PC-3 (cell line): ENCODE measurements around the gene ZNF548. TPM values are rescaled to one million over a fixed set of nuclear protein-coding genes. Genes with fewer than 3 reads are reported as not detected.

Source experiments
- ATAC-seq: fragments of 200-7000 bp; cut with Tn5 transposase; 2 replicates; pipeline ENCODE4 v1.9.1; 2020; ENCODE audit warnings: mild to moderate bottlenecking, moderate library complexity
- Bru-seq: library from RNA; stranded (reverse); fragments of 400-500 nt; gene quantifications from one replicate; lab custom pipeline; 2021; lab: Mats Ljungman, UMichigan
- BruChase-seq, 2 experiments: library from RNA; stranded (reverse); fragments of 400-500 nt; gene quantifications; one replicate each; lab custom pipeline; 2021; lab: Mats Ljungman, UMichigan
- BruUV-seq: library from RNA; stranded (reverse); fragments of 400-500 nt; replicated peaks from 2 replicates; lab custom pipeline; 2021; lab: Mats Ljungman, UMichigan
- CTCF ChIA-PET: fragments of 300-600 bp; sonication (Branson Sonifier 250); formaldehyde crosslinking; loops from one replicate; lab custom pipeline; 2022; ENCODE audit warnings: antibody characterized with exemption; lab: Charles Lee
- POLR2A ChIA-PET: fragments of 300-600 bp; sonication (Branson Sonifier 250); formaldehyde crosslinking; loops from one replicate; lab custom pipeline; 2022; ENCODE audit warnings: antibody characterized with exemption; ENCODE audit not compliant: unreplicated experiment; lab: Charles Lee
- DNase-seq: peaks from one replicate; pipeline ENCODE4 v3.0.0-alpha.2; 2015
- H2AFZ ChIP-seq: fragments of 300-600 bp; sonication (generic); 2 replicates; pipeline ENCODE4 v1.6.0; 2016; ENCODE audit warnings: antibody characterized with exemption, low read length
- H3F3A ChIP-seq: fragments of 300-600 bp; sonication (generic); one replicate; pipeline ENCODE4 v1.6.0; 2017; ENCODE audit warnings: antibody characterized with exemption, low read length, control low read depth, mild to moderate bottlenecking; ENCODE audit not compliant: unreplicated experiment
- H3K27ac ChIP-seq: fragments of 300-600 bp; sonication (generic); 2 replicates; pipeline ENCODE4 v1.5.1; 2016; ENCODE audit warnings: mild to moderate bottlenecking, low read length
- H3K27me3 ChIP-seq: fragments of 300-600 bp; sonication (generic); 2 replicates; pipeline ENCODE4 v1.6.1; 2016; ENCODE audit warnings: low read length, mixed read lengths
- H3K36me3 ChIP-seq: fragments of 300-600 bp; sonication (generic); 2 replicates; pipeline ENCODE4 v1.6.1; 2016; ENCODE audit warnings: low read depth, mixed run types, low read length, mixed read lengths
- H3K4me1 ChIP-seq: fragments of 300-600 bp; sonication (generic); 2 replicates; pipeline ENCODE4 v1.5.1; 2016; ENCODE audit warnings: low read length; ENCODE audit not compliant: insufficient read depth
- H3K4me2 ChIP-seq: fragments of 300-600 bp; sonication (generic); 2 replicates; pipeline ENCODE4 v1.6.0; 2016; ENCODE audit warnings: low read length
- H3K4me3 ChIP-seq: fragments of 300-600 bp; sonication (generic); 2 replicates; pipeline ENCODE4 v1.5.1; 2016; ENCODE audit warnings: mild to moderate bottlenecking, low read length, mixed read lengths
- H3K79me2 ChIP-seq: fragments of 300-600 bp; sonication (generic); 2 replicates; pipeline ENCODE4 v1.6.1; 2017; ENCODE audit warnings: low read length, mixed read lengths
- H3K9ac ChIP-seq: fragments of 300-600 bp; sonication (generic); 2 replicates; pipeline ENCODE4 v1.6.0; 2016; ENCODE audit warnings: mild to moderate bottlenecking, low read length
- H3K9me2 ChIP-seq: fragments of 300-600 bp; sonication (generic); replicated peaks from 2 replicates; pipeline ENCODE4 v1.6.1; 2016; ENCODE audit warnings: mixed run types, low read length, mixed read lengths
- H3K9me3 ChIP-seq: fragments of 300-600 bp; sonication (generic); 2 replicates; pipeline ENCODE4 v1.6.1; 2016; ENCODE audit warnings: low read length, mixed read lengths
- H4K20me1 ChIP-seq: fragments of 300-600 bp; sonication (generic); 2 replicates; pipeline ENCODE4 v1.6.1; 2016; ENCODE audit warnings: low read length, mixed read lengths
- CTCF ChIP-seq: fragments of 300-600 bp; sonication (generic); conservative IDR thresholded peaks from 2 replicates; pipeline ENCODE4 v1.5.1; 2017; ENCODE audit warnings: antibody characterized with exemption, low read depth, mild to moderate bottlenecking, low read length
- EZH2 ChIP-seq: fragments of 300-600 bp; sonication (generic); IDR thresholded peaks from one replicate; pipeline ENCODE4 v1.6.1; 2017; ENCODE audit warnings: antibody characterized with exemption, mild to moderate bottlenecking, low read length; ENCODE audit not compliant: unreplicated experiment
- EZH2phosphoT487 ChIP-seq: fragments of 300-600 bp; sonication (generic); IDR thresholded peaks from 2 replicates; pipeline ENCODE4 v1.6.1; 2018; ENCODE audit warnings: mild to moderate bottlenecking, antibody characterized with exemption, low read length, borderline replicate concordance
- intact Hi-C: fragments of 100-400 bp; cut with micrococcal nuclease; formaldehyde crosslinking; loops from 2 replicates; pipeline ENCODE4 v1.9.0; 2023
- long read RNA-seq: library from polyadenylated mRNA; unstranded; transcript quantifications from one replicate; pipeline ENCODE4 v2.0.0, GENCODE V29; 2021; ENCODE audit not compliant: unreplicated experiment
- total RNA-seq: library from RNA; depleted of rRNA; stranded (reverse); fragments of >200 nt; gene quantifications from 2 replicates; pipeline ENCODE4 v1.2.3, GENCODE V29; 2014; rRNA removed

The ZNF548 gene
- total RNA-seq, result 14.4 and 21.8 TPM in 2 replicates
- Bru-seq, nascent RNA, result percentile 80 among the genes with signal in this experiment
- percentile 92 among the genes with signal in this experiment for BruChase-seq, experiment 1, labeled RNA remaining after a 6-hour chase
- BruChase-seq, experiment 2, labeled RNA remaining after a 2-hour chase, result percentile 98 among the genes with signal in this experiment
- long read RNA-seq, transcript ZNF548-201 (4 exons, 2,115 nt), result major isoform, 35 of 41 reads
- long read RNA-seq, partial matches to known transcripts, result 1 of 41 reads
- long read RNA-seq, other reads (novel, unspliced or antisense), result 2 of 41 reads

- intact Hi-C loops, result loop anchor here (1.0 kb wide), 1 partner anchor 21 kb away; the partner anchor contains the start of gene ZNF17
- BruUV-seq, result TSS peak; percentile 69
- Histone ChIP-seq H3K27me3 (no peaks in the 10 kb centered on the region), H3K4me2 (peak within 1 kb of the TSS; percentile 91), H3K9ac (peak within 1 kb of the TSS; percentile 79), H3K4me3 (peak within 1 kb of the TSS; percentile 82), H3K27ac (peak within 1 kb of the TSS; percentile 38), H4K20me1 (no peaks in the 10 kb centered on the region), H2AFZ (peak within 1 kb of the TSS; percentile 80), H3K4me1 (peaks cover 18% of the 10 kb centered on the region), H3K36me3 (peaks cover 29% of the 10 kb centered on the region), H3F3A (no peaks in the 10 kb centered on the region), H3K79me2 (peaks cover 51% of the 10 kb centered on the region), H3K9me3 (peaks cover 5% of the 10 kb centered on the region), H3K9me2 (no peaks in the 10 kb centered on the region)
- peak; percentile 98 for DNase-seq
- ChIA-PET CTCF (no interaction called here), POLR2A (interaction anchor here (0.5 kb wide), 2 partner anchors 149 to 974 kb away, joined by 3 read pairs; partner anchors contain the start of gene ZNF805)
- peak; percentile 99 for ATAC-seq
- TF ChIP-seq EZH2 (no peak), CTCF (peak; percentile 25; the same call in 1 of the 2 replicates)
Measured at GRCh38 chr19:57389730-57390598, at the start of gene ZNF548. Gene ZNF548 (plus strand): TSS chr19:57389854. CDS start chr19:57390100, 246 bp downstream.

- no peaks in the 10 kb centered on the region for H3K79me2 ChIP-seq
- H3K9ac ChIP-seq, result no peak overlapping the region
- no peak overlapping the region for H3K27ac ChIP-seq
- H3F3A ChIP-seq, result no peaks in the 10 kb centered on the region
- no peak overlapping the region for H3K4me3 ChIP-seq
- POLR2A ChIA-PET, result no interaction called here
- no peak overlapping the region for H3K4me2 ChIP-seq
- no peaks in the 10 kb centered on the region for H3K4me1 ChIP-seq
- intact Hi-C loops, result no loop called here
- DNase-seq (no peak), ATAC-seq (no peak)
- no TSS peak for BruUV-seq
- no peak overlapping the region for H2AFZ ChIP-seq
- CTCF ChIA-PET, result no interaction called here
- TF ChIP-seq EZH2phosphoT487, result no peak
- TF ChIP-seq EZH2, result no peak
- TF ChIP-seq CTCF, result no peak
- H3K27me3 ChIP-seq, result no peaks in the 10 kb centered on the region
- no peaks in the 10 kb centered on the region for H3K36me3 ChIP-seq
- no peaks in the 10 kb centered on the region for H3K9me3 ChIP-seq
- no peaks in the 10 kb centered on the region for H3K9me2 ChIP-seq
- no peaks in the 10 kb centered on the region for H4K20me1 ChIP-seq
Measured at GRCh38 chr19:57342582-57342981, 47.1 kb upstream of the ZNF548 start.
